OCI-M2 (cell line): Measurements from ENCODE around the gene UMAD1.

Experiments used
- DNase-seq: peaks from one replicate; lab custom pipeline; 2025; ENCODE audit not compliant: unreplicated experiment; lab: John Stamatoyannopoulos, UW

Gene UMAD1

DNA sequence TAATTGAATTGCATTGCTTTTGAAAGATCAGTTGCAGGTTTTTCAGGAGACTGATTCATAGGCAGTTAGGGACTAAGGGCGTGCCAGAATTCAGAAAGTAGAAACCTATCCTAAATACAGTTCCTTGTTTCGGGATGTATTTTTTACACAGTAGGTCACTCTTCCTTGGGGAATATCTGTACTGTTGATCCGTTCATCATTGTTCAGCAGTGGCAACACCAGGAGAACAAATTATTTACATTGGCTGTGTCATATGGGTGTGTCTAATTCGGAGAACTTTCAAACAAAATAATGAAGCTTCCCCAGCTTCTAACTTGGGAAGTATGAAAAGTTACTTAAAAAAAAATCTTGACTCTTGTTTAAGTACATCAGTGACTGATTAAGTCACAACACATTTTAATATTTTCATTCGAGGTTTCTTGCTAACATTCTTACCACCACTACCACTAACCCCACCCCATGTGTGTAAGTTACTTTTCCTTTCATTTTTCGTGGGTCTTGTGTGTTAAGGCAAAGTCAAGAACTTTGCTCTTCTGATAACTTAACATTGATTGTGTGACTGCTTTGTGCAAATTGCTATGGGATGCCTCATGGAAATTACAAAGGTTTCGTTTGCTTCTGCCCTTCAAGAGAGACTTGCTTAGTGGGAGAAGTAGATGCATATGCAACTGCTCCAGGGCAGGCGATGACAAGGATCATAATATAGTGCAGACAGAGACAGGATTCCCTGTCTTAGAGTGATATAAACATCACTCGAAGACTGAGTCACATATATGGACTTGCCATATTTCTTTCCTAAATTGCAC is 121.6 kb downstream of the UMAD1 start:
- DNase-seq: no peak

- DNase-seq: no peak
Observed at GRCh38 chr7:7764520-7765396, 124.2 kb downstream of the UMAD1 start.

- no peak for DNase-seq
Observed at GRCh38 chr7:7765422-7765821, 124.9 kb downstream of the UMAD1 start.

- DNase-seq: no peak
Observed at GRCh38 chr7:7766671-7767070, 126.1 kb downstream of the UMAD1 start.

GRCh38 chr7:7768977-7769709 is 128.6 kb downstream of the UMAD1 start:
- no peak for DNase-seq

DNA sequence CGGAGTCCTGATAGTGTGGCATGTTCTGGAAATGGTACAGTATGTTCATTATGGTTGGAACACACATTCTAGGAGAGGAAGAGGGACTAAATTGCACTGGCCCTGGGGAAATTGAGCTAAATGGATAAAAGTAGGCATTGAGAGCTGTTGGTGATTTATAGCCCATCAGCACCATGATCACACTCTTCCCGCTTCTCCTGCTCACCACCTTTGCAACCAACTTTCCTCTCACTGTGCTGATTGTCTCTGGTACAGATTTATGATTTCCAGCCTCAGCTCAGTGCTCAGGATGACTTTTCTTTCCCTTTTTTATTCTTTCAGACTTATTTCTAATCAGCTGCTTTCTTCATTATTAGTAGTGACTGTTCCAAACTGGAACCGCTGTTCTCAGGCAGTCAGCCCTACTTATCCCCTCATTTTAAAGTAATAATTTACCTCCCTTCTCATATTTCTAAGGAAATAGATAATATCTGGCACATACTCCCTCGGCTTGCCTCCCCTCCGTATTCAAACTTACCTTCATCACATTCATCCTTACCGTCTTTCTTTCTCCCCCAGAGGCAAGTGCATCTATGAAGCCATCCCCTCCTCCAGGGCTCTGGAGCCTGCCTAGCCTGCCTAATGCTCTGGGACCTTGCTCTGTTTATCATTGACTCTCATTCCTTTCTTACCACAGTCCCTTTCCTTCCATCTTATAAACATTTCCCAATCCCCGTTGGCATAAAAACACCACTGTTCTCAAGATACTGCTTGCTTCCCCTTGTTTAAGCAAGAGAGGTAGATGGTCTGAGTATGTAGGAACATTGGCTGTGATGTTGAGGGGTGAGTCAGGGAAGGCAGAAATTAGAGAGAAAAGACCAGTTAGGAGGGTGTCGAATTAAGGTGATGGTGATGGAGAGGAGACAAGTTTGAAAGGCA is 129.4 kb downstream of the UMAD1 start:
- DNase-seq: no peak

- DNase-seq: no peak
Observed at GRCh38 chr7:7771452-7771851, 130.9 kb downstream of the UMAD1 start.

DNA sequence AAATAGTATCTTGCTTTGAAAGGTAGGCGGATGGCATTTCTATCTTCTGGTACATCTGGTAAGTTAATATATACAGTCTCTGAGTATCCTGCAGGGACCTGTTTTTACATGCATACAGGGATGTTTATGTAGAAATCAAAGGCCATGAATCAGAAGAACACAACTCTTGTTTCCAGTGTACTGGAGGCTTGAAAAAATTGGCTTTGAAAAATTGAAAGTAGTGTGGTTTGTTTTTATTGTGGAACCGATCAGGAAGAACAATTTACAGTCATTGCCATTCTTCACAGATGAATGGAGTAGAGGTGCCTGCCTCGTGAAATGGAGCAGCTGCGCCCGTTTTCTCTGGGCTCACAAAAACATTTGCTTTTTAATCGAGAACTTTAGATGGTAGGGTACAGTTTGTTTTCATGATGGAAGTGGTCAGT is 131.9 kb downstream of the UMAD1 start:
- DNase-seq: no peak

DNA sequence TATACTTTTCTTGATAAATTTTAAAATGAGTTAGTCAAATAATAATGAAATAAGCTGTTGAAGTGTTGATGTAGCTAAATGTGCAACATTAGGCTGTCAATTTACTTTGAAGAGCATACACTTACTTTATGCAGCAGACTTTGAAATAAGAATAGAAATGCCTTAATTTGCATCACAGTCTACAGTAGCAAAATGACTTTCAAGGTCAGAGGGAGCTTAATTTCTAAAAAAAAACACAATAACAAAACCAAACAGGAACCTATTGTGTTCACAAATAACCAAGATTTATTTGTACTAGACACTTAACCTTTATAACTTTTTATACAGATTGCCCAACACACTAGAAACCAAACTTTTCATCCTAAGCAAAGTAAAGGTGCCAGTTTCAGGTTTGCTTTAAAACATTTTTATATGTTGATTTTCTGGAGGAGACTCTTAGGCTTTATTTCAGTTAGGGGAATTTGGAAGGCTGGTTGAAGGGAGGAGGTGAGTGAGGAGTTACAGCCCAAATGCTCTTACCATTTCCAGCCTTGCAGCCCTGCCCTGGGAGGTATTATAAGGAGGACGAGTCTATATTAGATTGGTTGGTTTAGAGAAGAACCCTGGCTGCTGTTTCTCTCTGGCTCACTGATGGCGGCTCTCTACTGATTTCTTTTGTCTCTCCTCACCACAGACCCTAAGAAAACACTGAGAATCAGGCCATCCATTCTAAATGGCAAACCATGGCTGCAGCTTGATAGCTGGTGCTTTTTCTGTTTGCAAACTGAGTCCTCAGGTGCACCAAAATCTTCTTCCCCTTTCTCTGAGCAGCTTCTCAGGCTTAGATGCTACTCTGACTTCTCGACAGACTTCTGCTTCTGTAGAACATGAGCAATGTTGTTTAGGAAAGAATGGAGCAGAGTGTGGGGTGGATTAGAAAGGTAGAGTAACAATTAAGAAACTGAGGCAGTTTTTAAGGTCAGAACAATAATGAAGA is 133.1 kb downstream of the UMAD1 start:
- DNase-seq: no peak

- DNase-seq: no peak
Observed at GRCh38 chr7:7779888-7780287, 139.3 kb downstream of the UMAD1 start.

DNA sequence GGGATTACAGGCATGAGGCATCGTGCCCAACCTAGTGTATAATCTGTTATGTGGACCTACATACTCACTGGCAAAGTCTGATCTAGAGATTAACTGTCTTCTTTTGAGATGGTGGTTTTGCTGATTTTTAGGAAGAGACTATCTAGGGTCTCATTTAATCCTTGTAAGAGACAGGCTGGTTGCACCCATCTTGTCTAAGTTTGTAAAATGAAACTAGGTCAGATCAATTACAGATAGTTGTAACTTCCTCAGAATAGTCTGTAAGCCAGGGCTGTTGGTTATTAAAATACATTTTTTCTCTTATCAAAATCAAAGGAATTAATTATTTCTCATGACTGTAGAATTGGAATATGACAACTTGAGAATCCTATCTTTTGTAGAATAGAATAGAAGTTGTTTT is 142.4 kb downstream of the UMAD1 start:
- DNase-seq: no peak

- no peak for DNase-seq
Observed at GRCh38 chr7:7785344-7785973, 144.9 kb downstream of the UMAD1 start.

- DNase-seq: no peak
Observed at GRCh38 chr7:7786595-7786994, 146.0 kb downstream of the UMAD1 start.

DNA sequence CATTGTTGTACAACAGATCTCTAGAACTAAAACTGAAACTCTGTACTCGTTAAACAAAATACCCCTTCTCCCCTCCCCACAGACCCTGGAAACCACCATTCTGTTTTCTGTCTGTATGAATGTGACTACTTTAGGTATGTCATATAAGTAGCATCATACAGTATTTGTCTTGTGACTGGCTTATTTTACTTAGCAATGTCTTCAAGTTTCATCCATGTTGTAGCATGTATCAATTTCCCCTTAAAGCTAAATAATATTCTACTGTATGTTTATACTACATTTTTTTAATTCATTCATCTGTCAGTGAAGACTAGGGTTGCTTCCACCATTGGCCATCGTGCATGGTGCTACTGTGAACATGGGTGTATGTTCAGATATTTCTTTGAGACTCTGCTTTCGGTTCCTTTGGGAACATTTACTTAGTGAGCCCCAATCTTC is 149.0 kb downstream of the UMAD1 start:
- no peak for DNase-seq

GRCh38 chr7:7790041-7790741 is 149.6 kb downstream of the UMAD1 start:
- DNase-seq: no peak

DNA sequence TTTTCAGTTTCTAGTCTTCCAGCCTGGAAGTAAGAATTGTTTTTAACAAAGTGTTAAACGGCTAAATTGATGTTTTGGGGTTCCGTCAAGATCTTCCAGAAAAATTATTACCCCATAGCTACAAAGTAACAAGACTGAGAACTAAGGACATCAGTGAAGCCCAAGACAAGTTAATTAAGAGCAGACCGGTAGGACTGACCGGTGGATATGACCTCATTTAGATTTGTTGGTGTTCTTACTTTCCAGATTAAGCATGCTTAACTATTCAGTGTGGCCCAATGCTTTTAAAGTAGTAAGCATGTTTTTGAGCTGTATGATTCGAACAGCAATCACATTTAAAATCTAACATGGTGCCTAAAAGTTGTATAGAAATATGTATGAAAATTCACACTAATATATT is 151.0 kb downstream of the UMAD1 start:
- no peak for DNase-seq

- DNase-seq: no peak
Observed at GRCh38 chr7:7792056-7792455, 151.5 kb downstream of the UMAD1 start.

- DNase-seq: no peak
Observed at GRCh38 chr7:7793249-7793648, 152.7 kb downstream of the UMAD1 start.
